ENCODE results near the gene PBX3.
A peak's percentile ranks its signal among the peaks of the same experiment; 100 is the strongest.
"Not testable (repeated sequence)": the region's sequence is repeated elsewhere in the genome, so short reads cannot be mapped to it uniquely, and the experiment has no call there.

PBX3 gene

DNA sequence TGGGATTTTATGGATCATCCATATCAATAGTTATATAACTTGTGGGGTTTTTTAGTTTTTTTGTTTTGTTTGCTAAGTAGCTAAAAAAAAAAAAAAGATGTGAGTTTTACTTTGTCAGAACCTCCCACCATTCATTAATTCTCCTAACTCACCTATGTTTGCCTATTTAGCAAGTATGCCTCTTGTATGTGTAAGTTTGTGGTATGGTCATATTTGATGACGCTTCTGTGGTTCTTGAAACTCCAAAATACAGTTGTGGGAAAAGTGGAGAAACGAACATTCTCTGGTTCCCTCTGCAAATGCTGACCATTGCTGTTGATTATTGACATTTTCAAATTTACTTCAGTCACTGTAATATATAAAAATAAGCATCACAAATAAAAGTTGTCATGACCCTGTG lies 75.7 kb downstream of the PBX3 start:
- DNase-seq (ENCODE audit: insufficient read length, low spot score) (no peak), FAIRE-seq (no peak)
- no peak for TF ChIP-seq PAX5 (IDR thresholded peaks at IDR 0.05; ENCODE audit: insufficient read depth, low read length, severe bottlenecking)
- no peak for TF ChIP-seq POU2F2 (IDR thresholded peaks at IDR 0.05; ENCODE audit: low read depth, low read length)
- no peak for TF ChIP-seq POLR2A (IDR thresholded peaks at IDR 0.05; ENCODE audit: low read depth, low read length)
- TF ChIP-seq TAF1 (IDR thresholded peaks at IDR 0.05; ENCODE audit: low read depth, low read length), result no peak
- no peak for TF ChIP-seq POLR2AphosphoS5 (IDR thresholded peaks at IDR 0.05; ENCODE audit: low read depth, low read length)
- no peak for TF ChIP-seq SPI1 (IDR thresholded peaks at IDR 0.05; ENCODE audit: low read depth, low read length)

DNA sequence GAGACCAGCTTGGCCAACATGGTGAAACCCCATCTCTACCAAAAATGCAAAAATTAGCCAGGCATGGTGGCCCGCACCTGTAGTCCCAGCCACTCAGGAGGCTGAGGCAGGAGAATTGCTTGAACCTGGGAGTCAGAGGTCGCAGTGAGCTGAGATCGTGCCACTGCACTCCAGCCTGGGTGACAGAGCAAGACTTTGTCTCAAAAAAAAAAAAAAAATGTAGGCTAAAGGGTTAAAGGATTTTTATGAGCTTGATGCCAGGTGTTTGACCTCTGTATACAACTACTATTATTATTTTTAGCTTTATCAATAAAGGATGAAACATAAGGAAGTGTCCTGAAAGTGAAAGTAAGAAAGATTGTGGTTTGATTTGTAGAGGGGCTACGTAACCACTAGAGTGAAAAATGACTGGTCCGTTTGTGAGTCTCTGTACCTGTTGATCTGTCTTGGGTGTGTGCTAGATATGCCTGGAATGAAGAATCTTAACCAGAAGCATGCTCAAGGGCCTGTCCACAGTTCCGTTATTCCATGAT lies 76.8 kb downstream of the PBX3 start:
- peak; percentile 31; the same call in 1 of the 2 replicates for TF ChIP-seq SPI1 (IDR thresholded peaks at IDR 0.05; ENCODE audit: low read depth, low read length)
- peak; percentile 52 for FAIRE-seq
- DNase-seq (ENCODE audit: insufficient read length, low spot score), result not testable (repeated sequence)

DNA sequence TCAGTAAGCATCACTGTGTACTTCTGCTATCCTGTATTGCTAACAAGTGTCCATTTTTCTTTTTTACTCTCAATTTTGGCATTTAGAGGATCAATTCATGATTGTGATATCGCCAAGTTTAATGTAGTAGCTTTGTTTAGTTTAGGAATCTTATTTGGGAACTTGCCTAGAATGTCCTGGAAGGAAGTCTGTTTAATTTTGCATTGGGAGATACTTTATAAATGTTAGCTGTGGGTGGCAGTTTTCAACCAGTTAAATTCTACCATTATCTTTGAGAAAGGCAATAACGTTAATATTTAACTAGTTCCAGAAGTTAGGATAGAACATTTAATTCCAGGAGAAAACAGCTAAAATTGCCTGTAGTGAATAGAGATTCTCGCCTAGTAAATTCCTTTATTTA lies 78.6 kb downstream of the PBX3 start:
- TF ChIP-seq TAF1 (IDR thresholded peaks at IDR 0.05; ENCODE audit: low read depth, low read length) (no peak), POLR2AphosphoS5 (IDR thresholded peaks at IDR 0.05; ENCODE audit: low read depth, low read length) (no peak), PAX5 (IDR thresholded peaks at IDR 0.05; ENCODE audit: insufficient read depth, low read length, severe bottlenecking) (no peak), SPI1 (IDR thresholded peaks at IDR 0.05; ENCODE audit: low read depth, low read length) (no peak), POLR2A (IDR thresholded peaks at IDR 0.05; ENCODE audit: low read depth, low read length) (no peak), POU2F2 (IDR thresholded peaks at IDR 0.05; ENCODE audit: low read depth, low read length) (no peak)
- DNase-seq (ENCODE audit: insufficient read length, low spot score), result no peak
- FAIRE-seq, result peak; percentile 31

DNA sequence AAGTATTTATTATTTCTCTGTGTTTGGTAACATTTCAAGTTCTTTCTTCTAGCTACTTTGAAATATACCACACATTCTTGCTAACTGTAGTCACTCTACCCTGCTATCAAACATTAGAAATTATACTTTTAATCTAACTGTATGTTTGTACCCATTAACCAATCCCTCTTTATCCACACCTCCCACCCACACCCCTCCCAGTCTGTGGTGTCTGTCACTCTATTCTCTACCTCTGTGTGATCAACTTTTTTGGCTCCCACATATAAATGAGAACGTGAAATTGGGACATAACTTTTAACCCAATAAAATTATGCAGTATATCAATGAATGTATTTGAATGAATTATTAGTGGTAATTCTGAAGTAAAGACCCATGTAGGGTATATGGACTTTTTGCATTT lies 79.7 kb downstream of the PBX3 start:
- no peak for TF ChIP-seq SPI1 (IDR thresholded peaks at IDR 0.05; ENCODE audit: low read depth, low read length)
- no peak for TF ChIP-seq POLR2AphosphoS5 (IDR thresholded peaks at IDR 0.05; ENCODE audit: low read depth, low read length)
- no peak for TF ChIP-seq TAF1 (IDR thresholded peaks at IDR 0.05; ENCODE audit: low read depth, low read length)
- FAIRE-seq (peak; percentile 58), DNase-seq (ENCODE audit: insufficient read length, low spot score) (no peak)

DNA sequence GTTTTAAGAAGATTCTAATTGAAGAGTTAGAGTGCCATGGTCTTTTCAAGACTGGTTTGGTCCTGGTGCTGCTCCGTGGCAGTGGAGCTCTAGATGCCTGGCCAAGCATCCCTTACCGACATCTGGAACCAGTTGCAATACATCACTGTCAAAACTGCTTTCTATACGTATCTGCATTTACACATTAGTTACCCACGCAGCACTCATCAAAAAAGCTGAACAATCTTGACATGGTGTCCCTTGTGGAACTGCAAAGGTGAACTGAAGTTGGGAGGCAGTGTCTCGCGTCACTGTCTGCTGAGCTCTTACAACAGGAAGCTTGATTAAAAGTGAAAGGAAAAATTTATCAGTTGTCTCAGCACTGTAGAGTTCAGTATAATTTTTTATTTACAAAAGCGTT lies 82.6 kb downstream of the PBX3 start:
- FAIRE-seq, result peak; percentile 91
- no peak for DNase-seq (ENCODE audit: insufficient read length, low spot score)
- no peak for TF ChIP-seq POU2F2 (IDR thresholded peaks at IDR 0.05; ENCODE audit: low read depth, low read length)
- TF ChIP-seq TAF1 (IDR thresholded peaks at IDR 0.05; ENCODE audit: low read depth, low read length), result no peak
- TF ChIP-seq POLR2A (IDR thresholded peaks at IDR 0.05; ENCODE audit: low read depth, low read length), result no peak
- no peak for TF ChIP-seq POLR2AphosphoS5 (IDR thresholded peaks at IDR 0.05; ENCODE audit: low read depth, low read length)
- no peak for TF ChIP-seq SPI1 (IDR thresholded peaks at IDR 0.05; ENCODE audit: low read depth, low read length)
- peak; percentile 26 for TF ChIP-seq PAX5 (IDR thresholded peaks at IDR 0.05; ENCODE audit: insufficient read depth, low read length, severe bottlenecking)

DNA sequence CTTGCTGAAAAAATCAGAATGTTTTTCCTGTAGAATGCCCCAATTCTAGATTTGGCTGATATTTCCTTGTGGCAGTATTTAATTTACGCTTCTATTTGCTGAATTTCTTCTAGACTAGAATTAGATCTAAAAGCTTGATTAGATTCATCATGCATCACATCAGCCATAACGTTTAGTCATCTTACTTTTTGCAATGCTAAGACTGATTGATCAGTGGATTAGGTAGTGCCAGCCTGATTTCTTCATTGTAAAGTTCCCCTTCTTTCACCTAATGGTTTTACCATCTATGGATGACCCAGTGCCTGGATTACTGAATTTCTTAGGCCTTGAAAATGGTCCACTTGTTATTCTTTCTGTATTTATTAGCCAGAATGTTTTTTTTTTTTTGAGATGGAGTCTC lies 83.9 kb downstream of the PBX3 start:
- no peak for DNase-seq (ENCODE audit: insufficient read length, low spot score)
- TF ChIP-seq SPI1 (IDR thresholded peaks at IDR 0.05; ENCODE audit: low read depth, low read length) (no peak), POU2F2 (IDR thresholded peaks at IDR 0.05; ENCODE audit: low read depth, low read length) (no peak), POLR2A (IDR thresholded peaks at IDR 0.05; ENCODE audit: low read depth, low read length) (no peak), POLR2AphosphoS5 (IDR thresholded peaks at IDR 0.05; ENCODE audit: low read depth, low read length) (no peak), TAF1 (IDR thresholded peaks at IDR 0.05; ENCODE audit: low read depth, low read length) (no peak), PAX5 (IDR thresholded peaks at IDR 0.05; ENCODE audit: insufficient read depth, low read length, severe bottlenecking) (no peak)
- FAIRE-seq, result no peak

DNA sequence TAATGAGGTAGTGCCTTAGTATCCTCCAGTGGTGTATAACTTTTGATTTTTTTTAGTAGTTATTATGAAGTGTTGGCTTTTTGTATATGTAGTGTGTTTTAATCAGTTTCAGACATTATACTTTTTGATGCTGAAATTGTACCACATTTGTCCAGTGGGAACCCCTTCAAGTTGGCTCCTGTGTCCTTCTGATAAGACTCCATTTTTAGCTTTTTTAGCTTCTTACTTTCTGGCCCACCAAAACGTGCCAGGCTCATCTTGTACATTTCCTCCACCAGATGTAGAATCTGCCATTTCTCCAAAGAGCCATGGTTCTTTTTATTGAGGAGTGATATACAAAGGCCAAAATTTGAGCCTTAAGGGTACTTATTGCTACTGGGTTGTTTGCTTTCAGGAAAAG lies 84.4 kb downstream of the PBX3 start:
- DNase-seq (ENCODE audit: insufficient read length, low spot score), result no peak
- FAIRE-seq, result no peak
- TF ChIP-seq POLR2AphosphoS5 (IDR thresholded peaks at IDR 0.05; ENCODE audit: low read depth, low read length) (no peak), SPI1 (IDR thresholded peaks at IDR 0.05; ENCODE audit: low read depth, low read length) (no peak), PAX5 (IDR thresholded peaks at IDR 0.05; ENCODE audit: insufficient read depth, low read length, severe bottlenecking) (no peak), TAF1 (IDR thresholded peaks at IDR 0.05; ENCODE audit: low read depth, low read length) (no peak), POLR2A (IDR thresholded peaks at IDR 0.05; ENCODE audit: low read depth, low read length) (no peak), POU2F2 (IDR thresholded peaks at IDR 0.05; ENCODE audit: low read depth, low read length) (no peak)

DNA sequence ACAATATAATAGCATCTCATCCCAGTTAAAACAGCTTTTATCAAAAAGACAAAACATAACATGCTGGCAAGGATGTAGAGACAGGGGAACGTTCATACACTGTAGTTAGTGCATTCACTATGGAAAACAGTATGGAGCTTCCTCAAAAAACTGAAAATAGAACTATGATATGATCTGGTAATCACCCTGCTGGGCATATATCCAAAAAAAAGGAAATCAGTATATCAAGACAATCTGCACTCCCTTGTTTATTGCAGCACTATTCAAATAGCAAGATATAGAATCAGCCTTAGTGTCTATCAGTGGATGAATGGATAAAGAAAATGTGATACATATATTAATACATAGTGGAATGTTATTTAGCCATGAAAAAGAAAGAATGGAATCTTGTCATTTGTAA lies 88.5 kb downstream of the PBX3 start:
- TF ChIP-seq POLR2AphosphoS5 (IDR thresholded peaks at IDR 0.05; ENCODE audit: low read depth, low read length), result no peak
- no peak for TF ChIP-seq PAX5 (IDR thresholded peaks at IDR 0.05; ENCODE audit: insufficient read depth, low read length, severe bottlenecking)
- DNase-seq (ENCODE audit: insufficient read length, low spot score) (no peak), FAIRE-seq (no peak)

DNA sequence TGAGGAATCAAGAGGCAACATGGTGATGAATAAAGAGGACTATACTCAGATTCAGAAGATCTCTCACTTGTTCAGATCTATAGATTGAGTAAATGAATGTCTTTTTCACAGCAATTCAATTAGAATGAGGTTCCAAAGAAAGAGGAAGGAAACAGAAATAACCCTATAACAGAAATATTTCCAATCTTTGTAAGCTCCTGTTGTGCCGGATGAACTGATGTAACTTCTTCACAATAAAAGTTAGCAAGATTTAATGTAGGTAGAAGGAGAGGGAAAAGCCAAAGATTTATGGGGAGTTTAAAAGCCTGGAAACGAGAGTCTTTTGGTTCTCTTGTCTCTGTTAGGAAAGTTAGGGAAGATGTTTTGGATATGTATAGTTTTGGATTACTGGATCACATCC lies 92.1 kb downstream of the PBX3 start:
- DNase-seq (ENCODE audit: insufficient read length, low spot score) (no peak), FAIRE-seq (no peak)
- no peak for TF ChIP-seq POU2F2 (IDR thresholded peaks at IDR 0.05; ENCODE audit: low read depth, low read length)
- no peak for TF ChIP-seq SPI1 (IDR thresholded peaks at IDR 0.05; ENCODE audit: low read depth, low read length)
- TF ChIP-seq TAF1 (IDR thresholded peaks at IDR 0.05; ENCODE audit: low read depth, low read length), result no peak
- TF ChIP-seq POLR2A (IDR thresholded peaks at IDR 0.05; ENCODE audit: low read depth, low read length), result no peak
- TF ChIP-seq POLR2AphosphoS5 (IDR thresholded peaks at IDR 0.05; ENCODE audit: low read depth, low read length), result no peak
- no peak for TF ChIP-seq PAX5 (IDR thresholded peaks at IDR 0.05; ENCODE audit: insufficient read depth, low read length, severe bottlenecking)

DNA sequence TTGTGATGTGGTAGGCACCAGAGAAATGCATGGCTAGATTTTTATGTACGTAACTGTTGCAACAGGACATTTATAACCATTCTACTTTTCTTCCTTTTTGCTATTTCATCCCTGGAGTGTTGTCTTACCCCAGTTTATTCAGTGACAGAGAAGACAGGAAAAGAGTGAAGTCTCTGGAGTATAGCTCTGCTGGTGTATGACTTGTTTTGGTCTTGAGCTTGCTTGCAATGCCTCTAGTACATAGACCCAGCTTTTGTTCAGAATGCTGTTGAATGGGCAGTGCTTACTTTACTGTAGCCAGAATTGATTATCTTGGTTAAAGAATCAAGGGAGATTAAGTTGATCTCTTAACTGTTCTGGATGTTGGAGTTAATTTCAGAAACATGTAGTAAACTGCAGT lies 94.3 kb downstream of the PBX3 start:
- DNase-seq (ENCODE audit: insufficient read length, low spot score) (no peak), FAIRE-seq (no peak)
- TF ChIP-seq POLR2AphosphoS5 (IDR thresholded peaks at IDR 0.05; ENCODE audit: low read depth, low read length) (no peak), POLR2A (IDR thresholded peaks at IDR 0.05; ENCODE audit: low read depth, low read length) (no peak), POU2F2 (IDR thresholded peaks at IDR 0.05; ENCODE audit: low read depth, low read length) (no peak), PAX5 (IDR thresholded peaks at IDR 0.05; ENCODE audit: insufficient read depth, low read length, severe bottlenecking) (no peak), TAF1 (IDR thresholded peaks at IDR 0.05; ENCODE audit: low read depth, low read length) (no peak), SPI1 (IDR thresholded peaks at IDR 0.05; ENCODE audit: low read depth, low read length) (no peak)
